Measurements from ENCODE around the gene KRT80.
A peak's percentile ranks its signal among the peaks of the same experiment; 100 is the strongest.

The KRT80 gene

GRCh38 chr12:52126050-52126604 lies 65.7 kb downstream of the KRT80 start:
- H3K27ac ChIP-seq, result peak overlapping the region in 1 of 21 experiments; percentile 57
- H3K4me3 ChIP-seq, result no peak overlapping the region

- no peak overlapping the region for H3K27ac ChIP-seq
- H3K4me3 ChIP-seq, result no peak overlapping the region
These were observed 66.3 kb downstream of the KRT80 start for GRCh38 chr12:52125476-52125900.

- no peak overlapping the region for H3K27ac ChIP-seq
- H3K4me3 ChIP-seq, result no peak overlapping the region
These were observed 68.2 kb downstream of the KRT80 start for GRCh38 chr12:52123487-52124186.

GRCh38 chr12:52122904-52123303 lies 68.9 kb downstream of the KRT80 start:
- Histone ChIP-seq H3K27ac (no peak overlapping the region), H3K4me3 (no peak overlapping the region)

- H3K27ac ChIP-seq, result no peak overlapping the region
These were observed 69.3 kb downstream of the KRT80 start for GRCh38 chr12:52122540-52122871.

GRCh38 chr12:52121824-52122539 lies 69.8 kb downstream of the KRT80 start:
- Histone ChIP-seq H3K27ac (no peak overlapping the region), H3K4me3 (no peak overlapping the region)

More at GRCh38 chr12:52122540-52122871, 69.3 kb downstream of the KRT80 start:
- no peak overlapping the region for H3K4me3 ChIP-seq

- Histone ChIP-seq H3K4me3 (no peak overlapping the region), H3K27ac (no peak overlapping the region)
These were observed 70.6 kb downstream of the KRT80 start for GRCh38 chr12:52120951-52121823.

GRCh38 chr12:52119398-52120254 lies 72.2 kb downstream of the KRT80 start:
- no peak overlapping the region for H3K4me3 ChIP-seq
- no peak overlapping the region for H3K27ac ChIP-seq
